LNCAP (cell line): ENCODE data around the gene MYLK.

ENCODE experiments used
- TF ChIP-seq, protein P1 (sequence below): fragments of 450-650 bp; IDR thresholded peaks from 2 replicates; pipeline ENCODE4 v1.5.1; 2017; ENCODE audit warnings: mild to moderate bottlenecking

Gene MYLK

DNA sequence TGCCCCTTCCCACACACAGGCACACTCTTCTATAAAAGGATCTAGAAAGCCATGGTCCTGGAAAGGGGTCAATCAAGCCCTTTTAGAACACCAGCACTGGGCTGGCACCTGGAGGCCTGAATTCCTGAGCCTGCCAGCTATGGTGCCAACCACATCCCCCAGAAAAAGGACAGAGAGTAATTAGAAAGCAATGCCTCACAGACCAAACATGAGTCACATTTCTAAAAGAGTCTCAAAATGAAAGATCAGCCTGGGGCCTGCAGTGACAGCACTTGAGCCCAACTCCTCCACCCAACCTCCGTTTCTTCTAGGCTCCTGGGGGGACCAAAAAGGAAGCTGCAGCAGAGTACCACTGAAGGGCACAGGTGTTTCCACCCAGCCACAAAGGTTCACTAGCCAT lies 14.1 kb downstream of the MYLK start:
- TF ChIP-seq, protein P1, sequence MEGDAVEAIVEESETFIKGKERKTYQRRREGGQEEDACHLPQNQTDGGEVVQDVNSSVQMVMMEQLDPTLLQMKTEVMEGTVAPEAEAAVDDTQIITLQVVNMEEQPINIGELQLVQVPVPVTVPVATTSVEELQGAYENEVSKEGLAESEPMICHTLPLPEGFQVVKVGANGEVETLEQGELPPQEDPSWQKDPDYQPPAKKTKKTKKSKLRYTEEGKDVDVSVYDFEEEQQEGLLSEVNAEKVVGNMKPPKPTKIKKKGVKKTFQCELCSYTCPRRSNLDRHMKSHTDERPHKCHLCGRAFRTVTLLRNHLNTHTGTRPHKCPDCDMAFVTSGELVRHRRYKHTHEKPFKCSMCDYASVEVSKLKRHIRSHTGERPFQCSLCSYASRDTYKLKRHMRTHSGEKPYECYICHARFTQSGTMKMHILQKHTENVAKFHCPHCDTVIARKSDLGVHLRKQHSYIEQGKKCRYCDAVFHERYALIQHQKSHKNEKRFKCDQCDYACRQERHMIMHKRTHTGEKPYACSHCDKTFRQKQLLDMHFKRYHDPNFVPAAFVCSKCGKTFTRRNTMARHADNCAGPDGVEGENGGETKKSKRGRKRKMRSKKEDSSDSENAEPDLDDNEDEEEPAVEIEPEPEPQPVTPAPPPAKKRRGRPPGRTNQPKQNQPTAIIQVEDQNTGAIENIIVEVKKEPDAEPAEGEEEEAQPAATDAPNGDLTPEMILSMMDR = no peak

DNA sequence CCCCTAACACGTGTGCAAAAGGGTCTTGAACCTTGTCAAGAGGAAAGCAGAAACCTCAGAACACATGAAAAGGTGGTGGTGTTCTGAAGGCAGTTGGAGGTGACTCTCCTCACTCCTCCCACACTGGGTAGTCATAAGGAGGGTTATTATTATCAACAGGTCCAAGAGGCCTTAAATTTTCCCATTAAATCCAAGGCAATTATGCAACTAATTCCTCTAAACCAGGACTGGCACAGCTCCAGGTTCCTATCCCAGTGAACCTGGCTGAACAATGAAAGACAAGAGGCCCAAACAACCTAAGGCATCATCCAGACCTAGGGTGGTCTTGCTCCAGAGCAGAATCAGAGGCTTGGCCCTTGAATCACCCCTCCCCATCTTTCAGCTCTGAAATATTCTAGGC lies 15.0 kb downstream of the MYLK start:
- TF ChIP-seq, protein P1 = no peak

DNA sequence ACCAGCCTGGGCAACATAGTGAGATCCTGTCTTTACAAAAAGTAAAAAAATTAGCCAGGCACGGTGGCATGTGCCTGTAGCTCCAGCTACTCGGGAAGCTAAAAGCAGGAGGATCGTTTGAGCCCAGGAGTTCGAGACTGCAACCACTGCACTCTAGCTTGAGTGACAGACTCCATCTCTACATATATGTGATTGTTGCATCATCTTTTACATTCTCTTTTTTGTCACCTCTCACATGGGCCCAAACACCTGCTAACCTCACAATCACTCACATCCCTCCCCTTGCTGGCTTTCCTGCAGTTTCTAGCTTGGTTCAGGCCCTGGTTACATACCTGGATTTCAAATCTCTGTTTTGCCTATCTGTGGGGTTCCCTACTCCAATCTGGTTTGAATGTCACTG lies 19.4 kb downstream of the MYLK start:
- TF ChIP-seq, protein P1 = no peak

DNA sequence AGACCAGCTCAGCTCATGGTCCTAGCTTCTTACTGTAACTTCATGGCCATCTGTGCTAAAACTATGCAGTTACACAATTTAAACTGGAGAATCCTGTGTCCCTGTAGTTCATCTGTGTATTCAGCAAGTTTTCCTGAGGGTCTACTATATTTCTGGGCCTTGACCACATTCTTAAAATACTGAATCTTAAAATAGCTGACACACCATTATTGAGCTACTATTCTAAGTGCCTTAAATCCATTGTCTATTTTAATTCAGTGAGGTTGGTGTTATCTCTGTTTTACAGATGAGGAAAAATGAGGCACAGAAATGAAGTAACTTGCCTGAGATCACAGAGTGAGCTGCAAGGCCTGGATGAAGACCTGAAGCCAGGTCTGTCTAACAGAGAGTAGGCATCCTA lies 22.0 kb downstream of the MYLK start:
- TF ChIP-seq, protein P1 = no peak

DNA sequence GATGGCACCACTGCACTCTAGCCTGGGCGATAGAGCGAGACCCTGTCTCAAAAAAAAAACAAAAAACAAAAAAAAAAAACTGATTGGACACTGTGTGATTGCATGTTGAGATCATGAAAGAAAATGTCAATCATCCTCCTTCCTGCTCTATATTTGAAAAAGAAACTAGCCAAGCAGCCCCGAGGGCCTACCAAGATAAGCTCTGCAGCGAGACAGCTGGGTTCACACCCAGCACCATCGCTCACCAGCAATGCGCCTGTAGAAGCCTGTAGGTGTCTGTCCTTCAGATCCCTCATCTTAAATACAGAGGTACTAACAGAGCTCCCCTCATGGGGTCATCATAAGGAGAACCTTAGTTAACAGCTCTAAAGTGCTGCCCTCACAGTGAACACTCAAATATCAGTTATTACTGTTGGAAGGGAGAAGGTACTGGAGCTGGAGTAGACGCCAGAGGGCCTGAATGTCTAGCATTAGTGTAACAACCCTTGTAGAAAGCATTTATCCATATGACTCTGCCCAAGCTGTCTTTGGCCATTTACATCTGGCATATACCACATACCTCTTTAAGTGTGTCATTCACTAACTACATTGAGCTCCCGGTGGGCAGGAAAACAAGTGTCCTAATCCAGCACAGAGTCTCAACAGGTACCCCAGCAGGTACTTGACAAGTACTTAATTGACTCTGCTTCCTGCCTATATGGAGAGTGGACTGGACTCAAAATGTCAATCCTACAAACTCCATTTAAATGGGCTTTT lies 22.9 kb downstream of the MYLK start:
- TF ChIP-seq, protein P1 = no peak

DNA sequence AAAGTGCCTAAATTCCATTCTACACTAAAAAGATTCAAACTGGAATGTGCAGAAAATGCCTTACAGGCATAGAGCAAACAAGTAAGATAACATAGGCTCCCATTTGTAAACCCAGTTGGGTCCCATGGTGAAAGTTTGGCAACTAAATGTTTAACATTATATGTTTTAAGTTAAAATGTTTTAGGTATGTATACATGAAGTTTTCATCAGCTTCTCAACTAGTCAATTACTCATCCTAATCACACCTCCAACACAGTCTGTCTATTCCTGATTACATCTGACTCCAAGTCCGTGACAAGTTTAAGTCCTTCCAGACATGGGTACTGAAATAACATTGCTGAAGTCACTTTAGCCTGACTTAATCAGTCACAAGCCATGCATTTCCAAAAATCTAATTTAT lies 25.0 kb downstream of the MYLK start:
- TF ChIP-seq, protein P1 = no peak

DNA sequence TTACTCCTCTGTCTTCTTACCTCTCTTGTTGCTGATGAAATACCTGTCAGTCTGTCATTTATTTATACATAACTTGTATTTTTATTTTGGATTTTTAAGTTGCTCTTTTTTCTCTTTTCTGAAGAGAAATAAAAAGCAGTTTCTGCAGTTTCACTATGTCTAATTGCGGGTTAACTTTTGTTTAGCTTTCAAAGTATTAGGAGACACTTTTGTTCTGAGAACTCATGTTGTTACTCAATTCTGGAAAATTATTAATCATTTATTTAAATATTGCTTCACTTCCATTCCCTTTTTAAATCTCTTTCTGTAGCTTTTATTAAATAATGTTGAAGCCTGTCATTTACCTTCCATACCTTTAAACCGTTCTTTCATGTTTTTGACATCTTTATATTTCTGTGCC lies 29.2 kb downstream of the MYLK start:
- TF ChIP-seq, protein P1 = no peak
